K562 (cell line): ENCODE data around the gene UBA52. TPM values are rescaled to one million over a fixed set of nuclear protein-coding genes. Genes with fewer than 3 reads are reported as not detected.

Experiments used
- CGGBP1 ChIP-seq: fragments of 250-450 bp; sonication (Bioruptor Pico); IDR thresholded peaks from 2 replicates; pipeline ENCODE4 v1.9.0; 2021; ENCODE audit warnings: mild to moderate bottlenecking
- HDAC2 ChIP-seq: fragments of 450-650 bp; IDR thresholded peaks from 2 replicates; pipeline ENCODE4 v1.6.1; 2016; ENCODE audit warnings: mild to moderate bottlenecking
- MYBL2 ChIP-seq, 2 experiments: fragments of 450-650 bp in 1 of 2; sonication (generic) in 1 of 2; formaldehyde crosslinking in 1 of 2; IDR thresholded peaks; 2 replicates each; pipeline versions ENCODE4 v1.6.1 to v1.8.1; 2017 to 2022; ENCODE audit warnings: borderline replicate concordance in 1 of 2, inconsistent platforms in 1 of 2, low read depth in 1 of 2, mild to moderate bottlenecking in 1 of 2, missing genetic modification reagents in 1 of 2, moderate library complexity in 1 of 2
- POLR2AphosphoS5 ChIP-seq: IDR thresholded peaks from 2 replicates; pipeline ENCODE4 v1.6.1; 2011; ENCODE audit warnings: mild to moderate bottlenecking, low read depth, low read length, moderate library complexity; ENCODE audit not compliant: control insufficient read depth, insufficient read depth
- POLR2G ChIP-seq: fragments of 200-400 bp; formaldehyde crosslinking; IDR thresholded peaks from 2 replicates; pipeline ENCODE4 v1.6.1; 2017; ENCODE audit warnings: low read depth, mild to moderate bottlenecking, antibody characterized with exemption, low read length, moderate library complexity
- POU5F1 ChIP-seq: fragments of 150-350 bp; IDR thresholded peaks from 2 replicates; pipeline ENCODE4 v1.6.1; 2014; ENCODE audit warnings: borderline replicate concordance, low read length, low read depth, mild to moderate bottlenecking; ENCODE audit not compliant: partially characterized antibody
- PRMT5 ChIP-seq: sonication (generic); formaldehyde crosslinking; IDR thresholded peaks from 2 replicates; pipeline ENCODE4 v1.5.0; 2020; ENCODE audit warnings: missing genetic modification reagents
- SP1 ChIP-seq: sonication (generic); formaldehyde crosslinking; IDR thresholded peaks from 2 replicates; pipeline ENCODE4 v1.8.1; 2022; ENCODE audit warnings: mild to moderate bottlenecking, missing genetic modification reagents
- TARDBP ChIP-seq: fragments of 450-650 bp; IDR thresholded peaks from 2 replicates; pipeline ENCODE4 v1.6.1; 2016
- THAP7 ChIP-seq: fragments of 250-450 bp; sonication (Bioruptor Pico); IDR thresholded peaks from 2 replicates; pipeline ENCODE4 v1.5.0; 2021
- ZNF239 ChIP-seq: fragments of 250-450 bp; sonication (Bioruptor Pico); IDR thresholded peaks from 2 replicates; pipeline ENCODE4 v1.4.0; 2020; ENCODE audit warnings: mild to moderate bottlenecking
- ZNF584 ChIP-seq: fragments of 200-800 bp; sonication (Bioruptor generic); IDR thresholded peaks from 2 replicates; pipeline ENCODE4 v1.6.1; 2016; ENCODE audit warnings: low read depth, mild to moderate bottlenecking, missing genetic modification characterization, missing compliant biosample characterization
- ZNF707 ChIP-seq: fragments of 250-450 bp; sonication (Bioruptor Pico); conservative IDR thresholded peaks from 2 replicates; pipeline ENCODE4 v1.8.0; 2022; ENCODE audit warnings: inconsistent platforms, mild to moderate bottlenecking, moderate library complexity
- ZZZ3 ChIP-seq: fragments of 450-650 bp; IDR thresholded peaks from 2 replicates; pipeline ENCODE4 v1.6.1; 2016; ENCODE audit warnings: antibody characterized with exemption, mild to moderate bottlenecking, moderate library complexity
- polyA plus RNA-seq, 8 experiments: library from polyadenylated mRNA; depleted of rRNA in 4 of 8; stranded (reverse) in 5 of 8; unstranded in 3 of 8; fragments of >200 nt; fragmentation: Nextera tagmentation in 2 of 8; fragmentation: Illumina TruSeq in 1 of 8; extraction: Ambion mirVana in 2 of 8; extraction: Trizol in 1 of 8; gene quantifications; 2 replicates each; pipeline versions ENCODE4 v1.2.1 to v1.2.3, GENCODE V29; 2011 to 2014; ENCODE audit warnings: inconsistent platforms in 1 of 8, missing spikeins in 1 of 8
- total RNA-seq, 7 experiments: library from RNA; depleted of rRNA in 6 of 7; stranded (reverse); fragments of >200 nt in 6 of 7; fragmentation: Illumina TruSeq in 2 of 7; extraction: Trizol in 2 of 7; gene quantifications; 2 replicates each; pipeline versions ENCODE4 v1.2.1 to v1.2.3, GENCODE V29; 2011 to 2021; ENCODE audit warnings: low replicate concordance in 1 of 7
- TF ChIP-seq, protein P1 (sequence below): fragments of 250-450 bp; sonication (Bioruptor Pico); IDR thresholded peaks from 2 replicates; pipeline ENCODE4 v1.6.1; 2021; ENCODE audit warnings: mild to moderate bottlenecking
- TF ChIP-seq, protein P2 (sequence below): fragments of 250-450 bp; sonication (Bioruptor Pico); IDR thresholded peaks from 2 replicates; pipeline ENCODE4 v1.8.0; 2021; ENCODE audit warnings: moderate library complexity, mild to moderate bottlenecking, inconsistent platforms
- TF ChIP-seq, protein P3 (sequence below): fragments of 200-800 bp; sonication (Bioruptor generic); IDR thresholded peaks from 2 replicates; pipeline ENCODE4 v1.6.1; 2017; ENCODE audit warnings: missing genetic modification characterization, missing compliant biosample characterization
- TF ChIP-seq, protein P4 (sequence below): sonication (generic); formaldehyde crosslinking; IDR thresholded peaks from 2 replicates; pipeline ENCODE4 v1.8.0; 2022; ENCODE audit warnings: mild to moderate bottlenecking, missing genetic modification reagents
- TF ChIP-seq, protein P5 (sequence below): fragments of 450-650 bp; IDR thresholded peaks from 2 replicates; pipeline ENCODE4 v1.6.1; 2016
- TF ChIP-seq, protein P6 (sequence below): IDR thresholded peaks from 2 replicates; pipeline ENCODE4 v1.6.1; 2011; ENCODE audit not compliant: insufficient read length; ENCODE audit errors: extremely low read depth

UBA52 gene
- total and polyA plus RNA-seq, 9 of the 15 experiments (the other 6 are each of a cell fraction or from before 2014, with no cell fraction given), result 1,110 to 2,751 (median 1,733) TPM

DNA sequence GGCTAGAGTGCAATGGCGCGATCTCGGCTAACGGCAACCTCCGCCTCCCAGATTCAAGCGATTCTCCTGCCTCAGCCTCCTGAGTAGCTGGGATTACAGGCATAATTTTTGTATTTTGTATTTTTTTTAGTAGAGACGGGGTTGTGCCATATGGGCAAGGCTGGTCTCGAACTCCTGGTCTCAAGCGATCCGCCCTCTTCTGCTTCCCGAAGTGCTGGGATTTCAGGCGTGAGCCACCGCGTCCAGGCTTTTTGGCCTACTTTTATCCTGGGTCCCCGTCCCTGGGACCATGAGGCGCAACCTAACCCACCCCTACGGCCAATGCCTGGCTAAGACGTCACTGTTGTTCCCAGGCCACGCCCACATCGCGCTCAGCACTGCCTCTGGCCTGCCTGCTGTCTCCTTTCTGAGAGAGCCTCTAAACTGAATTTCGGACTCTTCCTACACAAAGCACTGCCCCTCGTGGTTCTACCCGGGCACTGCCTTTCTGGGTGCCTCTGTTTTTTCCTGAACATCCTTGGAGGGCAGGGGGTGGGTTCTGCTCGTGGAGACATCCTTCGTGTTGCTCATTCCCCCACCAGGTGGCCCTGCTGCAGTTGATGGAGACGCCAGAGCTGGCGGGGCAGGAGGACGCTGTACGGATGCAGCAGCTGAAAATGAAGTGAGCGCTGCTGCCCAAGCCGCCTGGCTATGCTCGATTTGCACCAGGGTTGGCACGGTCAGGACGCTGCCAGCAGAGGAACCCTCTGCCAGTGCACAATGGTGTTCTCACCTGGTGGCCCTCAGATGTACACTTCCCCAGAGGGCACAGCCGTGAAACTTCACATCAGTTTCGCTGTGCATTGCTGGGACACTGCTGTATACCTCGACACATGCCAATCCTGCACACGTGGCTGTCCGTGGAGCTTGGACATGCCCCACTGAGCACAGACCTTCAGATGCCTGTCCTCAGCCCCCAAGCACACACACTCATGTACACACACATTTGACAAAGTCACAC lies 18.9 kb downstream of the UBA52 start (continued):
- no peak for TF ChIP-seq MYBL2 (IDR thresholded peaks at IDR 0.05; ENCODE audit: low read depth)
- no peak for TF ChIP-seq MYBL2 (CRISPR knock-in tag; IDR thresholded peaks at IDR 0.05; ENCODE audit: borderline replicate concordance)
- no peak for TF ChIP-seq PRMT5 (CRISPR knock-in tag)
- TF ChIP-seq POLR2AphosphoS5, result peak; percentile 45; the same call in 1 of the 2 replicates
- TF ChIP-seq POLR2G, result peak; percentile 67
- TF ChIP-seq, protein P1, sequence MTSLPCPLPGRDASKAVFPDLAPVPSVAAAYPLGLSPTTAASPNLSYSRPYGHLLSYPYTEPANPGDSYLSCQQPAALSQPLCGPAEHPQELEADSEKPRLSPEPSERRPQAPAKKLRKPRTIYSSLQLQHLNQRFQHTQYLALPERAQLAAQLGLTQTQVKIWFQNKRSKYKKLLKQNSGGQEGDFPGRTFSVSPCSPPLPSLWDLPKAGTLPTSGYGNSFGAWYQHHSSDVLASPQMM (CRISPR knock-in tag), result no peak
- TF ChIP-seq, protein P2, sequence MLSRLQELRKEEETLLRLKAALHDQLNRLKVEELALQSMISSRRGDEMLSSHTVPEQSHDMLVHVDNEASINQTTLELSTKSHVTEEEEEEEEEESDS (CRISPR knock-in tag), result no peak
- TF ChIP-seq, protein P3, sequence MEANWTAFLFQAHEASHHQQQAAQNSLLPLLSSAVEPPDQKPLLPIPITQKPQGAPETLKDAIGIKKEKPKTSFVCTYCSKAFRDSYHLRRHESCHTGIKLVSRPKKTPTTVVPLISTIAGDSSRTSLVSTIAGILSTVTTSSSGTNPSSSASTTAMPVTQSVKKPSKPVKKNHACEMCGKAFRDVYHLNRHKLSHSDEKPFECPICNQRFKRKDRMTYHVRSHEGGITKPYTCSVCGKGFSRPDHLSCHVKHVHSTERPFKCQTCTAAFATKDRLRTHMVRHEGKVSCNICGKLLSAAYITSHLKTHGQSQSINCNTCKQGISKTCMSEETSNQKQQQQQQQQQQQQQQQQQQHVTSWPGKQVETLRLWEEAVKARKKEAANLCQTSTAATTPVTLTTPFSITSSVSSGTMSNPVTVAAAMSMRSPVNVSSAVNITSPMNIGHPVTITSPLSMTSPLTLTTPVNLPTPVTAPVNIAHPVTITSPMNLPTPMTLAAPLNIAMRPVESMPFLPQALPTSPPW (CRISPR knock-in tag), result 0 out of 2 replicates have a peak, but pooled peaks have one; percentile 18
- peak; percentile 11 for TF ChIP-seq POU5F1
- no peak for TF ChIP-seq ZNF239 (CRISPR knock-in tag)
- TF ChIP-seq, protein P4, sequence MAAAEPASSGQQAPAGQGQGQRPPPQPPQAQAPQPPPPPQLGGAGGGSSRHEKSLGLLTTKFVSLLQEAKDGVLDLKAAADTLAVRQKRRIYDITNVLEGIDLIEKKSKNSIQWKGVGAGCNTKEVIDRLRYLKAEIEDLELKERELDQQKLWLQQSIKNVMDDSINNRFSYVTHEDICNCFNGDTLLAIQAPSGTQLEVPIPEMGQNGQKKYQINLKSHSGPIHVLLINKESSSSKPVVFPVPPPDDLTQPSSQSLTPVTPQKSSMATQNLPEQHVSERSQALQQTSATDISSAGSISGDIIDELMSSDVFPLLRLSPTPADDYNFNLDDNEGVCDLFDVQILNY (CRISPR knock-in tag), result no peak
- peak; percentile 78 for TF ChIP-seq SP1 (CRISPR knock-in tag)
- TF ChIP-seq, protein P5, sequence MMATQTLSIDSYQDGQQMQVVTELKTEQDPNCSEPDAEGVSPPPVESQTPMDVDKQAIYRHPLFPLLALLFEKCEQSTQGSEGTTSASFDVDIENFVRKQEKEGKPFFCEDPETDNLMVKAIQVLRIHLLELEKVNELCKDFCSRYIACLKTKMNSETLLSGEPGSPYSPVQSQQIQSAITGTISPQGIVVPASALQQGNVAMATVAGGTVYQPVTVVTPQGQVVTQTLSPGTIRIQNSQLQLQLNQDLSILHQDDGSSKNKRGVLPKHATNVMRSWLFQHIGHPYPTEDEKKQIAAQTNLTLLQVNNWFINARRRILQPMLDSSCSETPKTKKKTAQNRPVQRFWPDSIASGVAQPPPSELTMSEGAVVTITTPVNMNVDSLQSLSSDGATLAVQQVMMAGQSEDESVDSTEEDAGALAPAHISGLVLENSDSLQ, result 0 out of 2 replicates have a peak, but pooled peaks have one; percentile 8
- no peak for TF ChIP-seq CGGBP1
- no peak for TF ChIP-seq TARDBP
- peak; percentile 56; the same call in 1 of the 2 replicates for TF ChIP-seq HDAC2
- TF ChIP-seq, protein P6, sequence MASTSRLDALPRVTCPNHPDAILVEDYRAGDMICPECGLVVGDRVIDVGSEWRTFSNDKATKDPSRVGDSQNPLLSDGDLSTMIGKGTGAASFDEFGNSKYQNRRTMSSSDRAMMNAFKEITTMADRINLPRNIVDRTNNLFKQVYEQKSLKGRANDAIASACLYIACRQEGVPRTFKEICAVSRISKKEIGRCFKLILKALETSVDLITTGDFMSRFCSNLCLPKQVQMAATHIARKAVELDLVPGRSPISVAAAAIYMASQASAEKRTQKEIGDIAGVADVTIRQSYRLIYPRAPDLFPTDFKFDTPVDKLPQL, result no peak
- TF ChIP-seq ZZZ3, result no peak
- TF ChIP-seq ZNF707 (CRISPR knock-in tag), result no peak
- no peak for TF ChIP-seq THAP7 (CRISPR knock-in tag)
- TF ChIP-seq ZNF584 (CRISPR knock-in tag), result no peak
